H9 (cell line): ENCODE measurements around the gene ZRANB3. TPM values are rescaled to one million over a fixed set of nuclear protein-coding genes. Genes with fewer than 3 reads are reported as not detected.

Source experiments
- DNase-seq: peaks from one replicate; pipeline ENCODE4 v3.0.0-alpha.2; 2017
- H2AFZ ChIP-seq: one replicate; pipeline ENCODE4 v1.6.1; 2013; ENCODE audit warnings: mild to moderate bottlenecking, low read length, control low read depth, moderate library complexity
- H2AK5ac ChIP-seq: 2 replicates; pipeline ENCODE4 v1.6.1; 2013; ENCODE audit warnings: low read length, control low read depth, mixed read lengths; ENCODE audit not compliant: insufficient read length
- H2BK120ac ChIP-seq: one replicate; pipeline ENCODE4 v1.6.1; 2013; ENCODE audit warnings: low read depth, mild to moderate bottlenecking, low read length, control low read depth, inconsistent platforms; ENCODE audit not compliant: poor library complexity, severe bottlenecking
- H2BK12ac ChIP-seq: 2 replicates; pipeline ENCODE4 v1.6.1; 2013; ENCODE audit warnings: low read length, control low read depth, mixed read lengths, low read depth; ENCODE audit not compliant: insufficient read length
- H2BK15ac ChIP-seq: 2 replicates; pipeline ENCODE4 v1.6.1; 2013; ENCODE audit warnings: low read depth, low read length, control low read depth
- H2BK20ac ChIP-seq: one replicate; pipeline ENCODE4 v1.6.1; 2013; ENCODE audit warnings: low read depth, mild to moderate bottlenecking, low read length, control low read depth, inconsistent platforms; ENCODE audit not compliant: poor library complexity, severe bottlenecking
- H2BK5ac ChIP-seq: 2 replicates; pipeline ENCODE4 v1.6.1; 2013; ENCODE audit warnings: low read length, control low read depth, mixed read lengths; ENCODE audit not compliant: insufficient read length
- H3K14ac ChIP-seq: 2 replicates; pipeline ENCODE4 v1.6.1; 2013; ENCODE audit warnings: low read length, control low read depth; ENCODE audit not compliant: insufficient read depth
- H3K18ac ChIP-seq: 2 replicates; pipeline ENCODE4 v1.6.1; 2013; ENCODE audit warnings: low read depth, mild to moderate bottlenecking, mixed read lengths, low read length, control low read depth; ENCODE audit not compliant: insufficient read length
- H3K23ac ChIP-seq: 2 replicates; pipeline ENCODE4 v1.6.1; 2013; ENCODE audit warnings: low read length, control low read depth, mixed read lengths, low read depth; ENCODE audit not compliant: insufficient read length
- H3K23me2 ChIP-seq: 2 replicates; pipeline ENCODE4 v1.6.1; 2013; ENCODE audit warnings: low read depth, mild to moderate bottlenecking, mixed read lengths, low read length, control low read depth; ENCODE audit not compliant: insufficient read length, poor library complexity, severe bottlenecking
- H3K27ac ChIP-seq: 2 replicates; pipeline ENCODE4 v1.5.1; 2013; ENCODE audit warnings: low read length, control low read depth, mixed read lengths, low read depth; ENCODE audit not compliant: insufficient read length
- H3K27me3 ChIP-seq: 2 replicates; pipeline ENCODE4 v1.6.1; 2013; ENCODE audit warnings: low read length, control low read depth, inconsistent platforms; ENCODE audit not compliant: insufficient read depth
- H3K4ac ChIP-seq: 2 replicates; pipeline ENCODE4 v1.6.1; 2013; ENCODE audit warnings: low read depth, mild to moderate bottlenecking, control low read depth, inconsistent platforms, low read length, moderate library complexity
- H3K4me1 ChIP-seq: 2 replicates; pipeline ENCODE4 v1.6.1; 2013; ENCODE audit warnings: low read length, control low read depth, inconsistent platforms; ENCODE audit not compliant: insufficient read depth
- H3K4me2 ChIP-seq: 2 replicates; pipeline ENCODE4 v1.6.1; 2013; ENCODE audit warnings: low read length, control low read depth, mixed read lengths; ENCODE audit not compliant: insufficient read length, insufficient read depth
- H3K56ac ChIP-seq: 2 replicates; pipeline ENCODE4 v1.6.1; 2013; ENCODE audit warnings: low read depth, mild to moderate bottlenecking, mixed read lengths, low read length, control low read depth; ENCODE audit not compliant: insufficient read length
- H3K79me1 ChIP-seq: 2 replicates; pipeline ENCODE4 v1.6.1; 2013; ENCODE audit warnings: low read depth, mild to moderate bottlenecking, moderate library complexity, low read length, control low read depth, inconsistent platforms; ENCODE audit not compliant: insufficient read depth, poor library complexity, severe bottlenecking
- H3K79me2 ChIP-seq: 2 replicates; pipeline ENCODE4 v1.6.1; 2013; ENCODE audit warnings: low read length, control low read depth, inconsistent platforms; ENCODE audit not compliant: insufficient read depth
- H3K9ac ChIP-seq: 2 replicates; pipeline ENCODE4 v1.6.1; 2013; ENCODE audit warnings: low read length, control low read depth, mixed read lengths; ENCODE audit not compliant: insufficient read length; ENCODE audit errors: extremely low read depth
- H3K9me3 ChIP-seq: one replicate; pipeline ENCODE4 v1.6.1; 2013; ENCODE audit warnings: low read depth, low read length, inconsistent platforms; ENCODE audit not compliant: control insufficient read depth
- H3T11ph ChIP-seq: one replicate; pipeline ENCODE4 v1.6.1; 2013; ENCODE audit warnings: mild to moderate bottlenecking, low read length, control low read depth, inconsistent platforms
- H4K20me1 ChIP-seq: one replicate; pipeline ENCODE4 v1.6.1; 2013; ENCODE audit not compliant: control insufficient read depth, insufficient read length, insufficient read depth
- H4K5ac ChIP-seq: 2 replicates; pipeline ENCODE4 v1.6.1; 2013; ENCODE audit warnings: low read depth, mild to moderate bottlenecking, mixed read lengths, low read length, control low read depth; ENCODE audit not compliant: insufficient read length
- H4K8ac ChIP-seq: replicated peaks from 2 replicates; pipeline ENCODE4 v1.6.1; 2013; ENCODE audit warnings: low read length, control low read depth, mixed read lengths, low read depth; ENCODE audit not compliant: insufficient read length
- H4K91ac ChIP-seq: 2 replicates; pipeline ENCODE4 v1.6.1; 2013; ENCODE audit warnings: low read depth, mild to moderate bottlenecking, moderate library complexity, mixed read lengths, low read length, control low read depth; ENCODE audit not compliant: insufficient read length
- H3K27ac Mint-ChIP-seq, 3 experiments: 2 replicates in 2 of 3; 3 replicates in 1 of 3; pipeline ENCODE4 v1.8.0; 2020 to 2021; ENCODE audit warnings: mixed read lengths in 3 of 3, mild to moderate bottlenecking in 1 of 3, moderate library complexity in 1 of 3
- H3K27me3 Mint-ChIP-seq: 2 replicates; pipeline ENCODE4 v1.8.0; 2021; ENCODE audit warnings: low read depth, mild to moderate bottlenecking, moderate library complexity, mixed read lengths
- H3K36me3 Mint-ChIP-seq, 3 experiments: 2 replicates in 2 of 3; 3 replicates in 1 of 3; pipeline ENCODE4 v1.8.0; 2020 to 2021; ENCODE audit warnings: low read depth in 3 of 3, mixed read lengths in 3 of 3; ENCODE audit not compliant: insufficient read depth in 1 of 3
- H3K4me1 Mint-ChIP-seq, 2 experiments: 2 replicates each; pipeline ENCODE4 v1.8.0; 2020; ENCODE audit warnings: mixed read lengths in 2 of 2
- H3K4me3 Mint-ChIP-seq, 2 experiments: 2 replicates in 1 of 2; 3 replicates in 1 of 2; pipeline ENCODE4 v1.8.0; 2020 to 2021; ENCODE audit warnings: mild to moderate bottlenecking in 2 of 2, mixed read lengths in 2 of 2, moderate library complexity in 1 of 2
- H3K9me3 Mint-ChIP-seq, 2 experiments: 2 replicates in 1 of 2; 3 replicates in 1 of 2; pipeline ENCODE4 v1.8.0; 2020; ENCODE audit warnings: mild to moderate bottlenecking in 2 of 2, mixed read lengths in 2 of 2, moderate library complexity in 1 of 2
- CTCF ChIP-seq: fragments of 200-600 bp; sonication (generic); conservative IDR thresholded peaks from 3 replicates; pipeline ENCODE4 v1.8.0; 2021; ENCODE audit warnings: antibody characterized with exemption, mild to moderate bottlenecking
- WGBS: extraction: QIAGEN DNeasy Blood & Tissue Kit; methylation state at CpG from one replicate; pipeline ENCODE4 v1.1.7; 2013; ENCODE audit warnings: missing lambda C conversion rate, low lambda C conversion rate, mixed read lengths; ENCODE audit not compliant: insufficient read length; ENCODE audit errors: extremely low coverage; 5-methylcytosine and 5-hydroxymethylcytosine counted together
- total RNA-seq: library from RNA; stranded (reverse); gene quantifications from 2 replicates; pipeline ENCODE4 v1.2.1, GENCODE V29; 2021

ZRANB3 gene
- total RNA-seq, 1 experiment from 2014 or later: 16.7 TPM

GRCh38 chr2:135095591-135095990, 435.4 kb downstream of the ZRANB3 start:
- H3T11ph ChIP-seq: no peak overlapping the region

More at GRCh38 chr2:135095591-135095990, 435.4 kb downstream of the ZRANB3 start:
- no CpG with 5 or more reads among the region's 3 CpGs for WGBS
- Mint-ChIP-seq H3K9me3 (no peaks in the 10 kb centered on the region), H3K27me3 (no peaks in the 10 kb centered on the region), H3K4me1 (no peaks in the 10 kb centered on the region), H3K27ac (no peak overlapping the region), H3K4me3 (no peak overlapping the region), H3K36me3 (peaks cover 5 to 11% (median 9%) of the 10 kb centered on the region in 3 experiments; a peak in 6 of 7 replicates)
- H3K27me3 ChIP-seq: no peaks in the 10 kb centered on the region
- DNase-seq: no peak
- H3K18ac ChIP-seq: no peak overlapping the region
- H3K9me3 ChIP-seq: no peaks in the 10 kb centered on the region
- H2BK5ac ChIP-seq: no peak overlapping the region
- no peak overlapping the region for H2AFZ ChIP-seq
- no peak overlapping the region for H4K5ac ChIP-seq
- H3K9ac ChIP-seq: no peak overlapping the region
- no peaks in the 10 kb centered on the region for H3K4me1 ChIP-seq
- H3K4ac ChIP-seq: no peak overlapping the region
- H3K14ac ChIP-seq: no peak overlapping the region
- no peak overlapping the region for H2BK15ac ChIP-seq
- no peak overlapping the region for H3K56ac ChIP-seq
- no peak overlapping the region for H4K8ac ChIP-seq
- H2AK5ac ChIP-seq: no peak overlapping the region
- H3K79me2 ChIP-seq: no peaks in the 10 kb centered on the region
- H3K4me2 ChIP-seq: no peak overlapping the region
- no peak overlapping the region for H2BK120ac ChIP-seq
- H3K27ac ChIP-seq: no peak overlapping the region
- H2BK12ac ChIP-seq: no peak overlapping the region
- no peaks in the 10 kb centered on the region for H3K23me2 ChIP-seq
- no peak overlapping the region for H4K91ac ChIP-seq
- TF ChIP-seq CTCF: no peak
- H3K79me1 ChIP-seq: no peaks in the 10 kb centered on the region
- H4K20me1 ChIP-seq: no peaks in the 10 kb centered on the region
- no peak overlapping the region for H3K23ac ChIP-seq
- no peak overlapping the region for H2BK20ac ChIP-seq
